ENCODE measurements around the gene MRRF. TPM values are rescaled to one million over a fixed set of nuclear protein-coding genes. Genes with fewer than 3 reads are reported as not detected.

The MRRF gene
- total RNA-seq, 3 donors from 2014 or later (not counting 1 experiment from before 2014, with no cell fraction given), result 17.7 to 29.9 (median 21.3) TPM

- Mint-ChIP-seq H3K27ac (no peak overlapping the region), H3K4me1 (peaks cover 0 to 14% of the 10 kb centered on the region in 2 donors), H3K36me3 (no peaks in the 10 kb centered on the region), H3K9me3 (peaks cover 0 to 2% of the 10 kb centered on the region in 2 donors), H3K4me3 (no peak overlapping the region), H3K27me3 (ENCODE audit: low read depth in 2 of 2) (peaks cover 0 to 6% of the 10 kb centered on the region in 2 donors)
- intact Hi-C loops (cut with micrococcal nuclease), result no loop called here
- TF ChIP-seq CTCF (IDR thresholded peaks at IDR 0.05), result no peak
- no peak overlapping the region for H3K4me3 ChIP-seq (ENCODE audit: low read length)
- ATAC-seq (no peak), DNase-seq (no peak)
- no peaks in the 10 kb centered on the region for H3K36me3 ChIP-seq (ENCODE audit: control insufficient read depth, insufficient read depth, low read length)
- no peak overlapping the region for H3K27ac ChIP-seq (ENCODE audit: low read length)
- WGBS (ENCODE audit: insufficient coverage), result 100% methylated on average over 1 of the region's 4 CpGs
- H3K27me3 ChIP-seq (ENCODE audit: control insufficient read depth, insufficient read depth, low read length), result no peaks in the 10 kb centered on the region
- peaks cover 12% of the 10 kb centered on the region for H3K4me1 ChIP-seq (ENCODE audit: control insufficient read depth, insufficient read depth, low read length)
- H3K9me3 ChIP-seq (ENCODE audit: control insufficient read depth, insufficient read depth, low read length), result peaks cover 4% of the 10 kb centered on the region
Measured at GRCh38 chr9:122380293-122380692, 115.6 kb downstream of the MRRF start.

Other genes with a start within 250 kb of the MRRF start
- 1 to 10 TPM; 3.4 to 4.6 (median 3.6) TPM for gene TTLL11, start 171.6 kb upstream of the MRRF start, total RNA-seq
- gene NDUFA8, start 105.1 kb upstream of the MRRF start, total RNA-seq, result 10 to 100 TPM in 2 of 3 donors, 1 to 10 TPM in 1; 6.6 to 15.9 (median 10.8) TPM
- not detected for gene MORN5, start 105.0 kb upstream of the MRRF start, total RNA-seq
- not detected for gene LHX6, start 35.9 kb upstream of the MRRF start, total RNA-seq
- gene RBM18, start within 50 bp of the MRRF start, total RNA-seq, result 10 to 100 TPM; 24.9 to 30.9 (median 29.7) TPM
- 10 to 100 TPM in 1 of 3 donors, 1 to 10 TPM in 2; 2.1 to 11.3 (median 9.2) TPM for gene PTGS1, start 106.1 kb downstream of the MRRF start, total RNA-seq
- gene OR1J1, start 213.0 kb downstream of the MRRF start, total RNA-seq, result not detected
- not detected for gene OR1J2, start 245.9 kb downstream of the MRRF start, total RNA-seq

Data from natural killer cell (primary cell).